Body of pancreas (tissue), 4 donors: Measurements from ENCODE around the gene MAD1L1. TPM values are rescaled to one million over a fixed set of nuclear protein-coding genes. Genes with fewer than 3 reads are reported as not detected.

Source experiments
- ATAC-seq: fragments of 150-250 bp; one replicate; pipeline ENCODE4 v1.9.1; 2016
- DNase-seq, 4 donors: peaks; one replicate each; pipeline ENCODE4 v3.0.0-alpha.2; 2019
- H3K27ac ChIP-seq, 4 donors: fragments of 200-600 bp; sonication (generic); 1 replicate in 3 of 4; 2 replicates in 1 of 4; pipeline versions ENCODE4 v1.5.1 to v1.6.1; 2016 to 2019; ENCODE audit warnings: mild to moderate bottlenecking in 1 of 4, mixed read lengths in 1 of 4, moderate library complexity in 1 of 4
- H3K27me3 ChIP-seq, 2 donors: fragments of 200-600 bp; sonication (generic); one replicate each; pipeline ENCODE4 v1.6.0; 2016; ENCODE audit warnings: mild to moderate bottlenecking in 1 of 2
- H3K36me3 ChIP-seq, 2 donors: fragments of 200-600 bp; sonication (generic); replicated peaks in 1 of 2; 2 replicates each; pipeline ENCODE4 v1.5.1; 2016; ENCODE audit warnings: low read depth in 2 of 2; ENCODE audit not compliant: insufficient read depth in 1 of 2
- H3K4me1 ChIP-seq: fragments of 200-600 bp; sonication (generic); one replicate; pipeline ENCODE4 v1.6.0; 2016
- H3K4me3 ChIP-seq, 2 donors: fragments of 200-600 bp; sonication (generic); 1 replicate in 1 of 2; 2 replicates in 1 of 2; pipeline ENCODE4 v1.5.1; 2016 to 2019
- H3K9me3 ChIP-seq, 3 donors: fragments of 200-600 bp; sonication (generic); 1 replicate in 2 of 3; 2 replicates in 1 of 3; pipeline ENCODE4 v1.5.1; 2016
- POLR2A ChIP-seq, 3 donors: fragments of 450-650 bp; IDR thresholded peaks; one replicate each; pipeline ENCODE4 v1.6.1; 2016; ENCODE audit warnings: antibody characterized with exemption in 3 of 3, mild to moderate bottlenecking in 2 of 3
- WGBS, 2 donors: methylation state at CpG; one replicate each; pipeline ENCODE4 v1.1.5; 2017; 5-methylcytosine and 5-hydroxymethylcytosine counted together
- intact Hi-C: fragments of 100-400 bp; cut with DNase I; formaldehyde crosslinking; loops from one replicate; pipeline ENCODE4 v1.15.1; 2023
- total RNA-seq, 2 donors: library from RNA; depleted of rRNA; stranded (reverse); fragments of >200 nt; gene quantifications; one replicate each; pipeline ENCODE4 v1.1.0, GENCODE V29; 2016
- TF ChIP-seq, protein P1 (sequence below), 7 experiments: fragments of 450-650 bp in 4 of 7; fragments of 200-600 bp in 3 of 7; sonication (generic) in 3 of 7; IDR thresholded peaks; one replicate each; pipeline ENCODE4 v1.5.1; 2016 to 2019; ENCODE audit warnings: antibody characterized with exemption in 7 of 7

MAD1L1 gene
- total RNA-seq, 2 donors from 2014 or later: 14.0 to 66.9 TPM

GRCh38 chr7:1869452-1870130 lies 363.2 kb downstream of the MAD1L1 start:
- Histone ChIP-seq H3K4me3 (no peak overlapping the region), H3K27ac (no peak overlapping the region), H3K36me3 (no peaks in the 10 kb centered on the region), H3K9me3 (no peaks in the 10 kb centered on the region), H3K27me3 (no peaks in the 10 kb centered on the region), H3K4me1 (no peaks in the 10 kb centered on the region)
- TF ChIP-seq POLR2A (IDR thresholded peaks at IDR 0.05): no peak
- TF ChIP-seq, protein P1, sequence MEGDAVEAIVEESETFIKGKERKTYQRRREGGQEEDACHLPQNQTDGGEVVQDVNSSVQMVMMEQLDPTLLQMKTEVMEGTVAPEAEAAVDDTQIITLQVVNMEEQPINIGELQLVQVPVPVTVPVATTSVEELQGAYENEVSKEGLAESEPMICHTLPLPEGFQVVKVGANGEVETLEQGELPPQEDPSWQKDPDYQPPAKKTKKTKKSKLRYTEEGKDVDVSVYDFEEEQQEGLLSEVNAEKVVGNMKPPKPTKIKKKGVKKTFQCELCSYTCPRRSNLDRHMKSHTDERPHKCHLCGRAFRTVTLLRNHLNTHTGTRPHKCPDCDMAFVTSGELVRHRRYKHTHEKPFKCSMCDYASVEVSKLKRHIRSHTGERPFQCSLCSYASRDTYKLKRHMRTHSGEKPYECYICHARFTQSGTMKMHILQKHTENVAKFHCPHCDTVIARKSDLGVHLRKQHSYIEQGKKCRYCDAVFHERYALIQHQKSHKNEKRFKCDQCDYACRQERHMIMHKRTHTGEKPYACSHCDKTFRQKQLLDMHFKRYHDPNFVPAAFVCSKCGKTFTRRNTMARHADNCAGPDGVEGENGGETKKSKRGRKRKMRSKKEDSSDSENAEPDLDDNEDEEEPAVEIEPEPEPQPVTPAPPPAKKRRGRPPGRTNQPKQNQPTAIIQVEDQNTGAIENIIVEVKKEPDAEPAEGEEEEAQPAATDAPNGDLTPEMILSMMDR (IDR thresholded peaks at IDR 0.05): no peak
- no peak for DNase-seq
- intact Hi-C loops: no loop called here
- WGBS, 2 donors: 94 to 96% methylated on average over 22 to 28 of the region's 28 CpGs
- ATAC-seq: no peak

GRCh38 chr7:1868516-1869165 lies 364.1 kb downstream of the MAD1L1 start:
- Histone ChIP-seq H3K9me3 (no peaks in the 10 kb centered on the region), H3K27ac (no peak overlapping the region), H3K27me3 (no peaks in the 10 kb centered on the region), H3K36me3 (no peaks in the 10 kb centered on the region), H3K4me1 (no peaks in the 10 kb centered on the region), H3K4me3 (no peak overlapping the region)
- WGBS, 2 donors: 95 to 97% methylated on average over 16 to 36 of the region's 36 CpGs
- TF ChIP-seq POLR2A (IDR thresholded peaks at IDR 0.05): no peak
- TF ChIP-seq, protein P1 (IDR thresholded peaks at IDR 0.05): no peak
- no peak for ATAC-seq
- no peak for DNase-seq
- intact Hi-C loops: no loop called here

GRCh38 chr7:1867370-1868260 lies 365.1 kb downstream of the MAD1L1 start:
- no peaks in the 10 kb centered on the region for H3K9me3 ChIP-seq
- H3K36me3 ChIP-seq: no peaks in the 10 kb centered on the region
- H3K27ac ChIP-seq: no peak overlapping the region
- 91 to 95% methylated on average over 14 to 29 of the region's 29 CpGs for WGBS, 2 donors
- ATAC-seq (no peak), DNase-seq (no peak)
- no peaks in the 10 kb centered on the region for H3K4me1 ChIP-seq
- TF ChIP-seq, protein P1 (IDR thresholded peaks at IDR 0.05): no peak
- TF ChIP-seq POLR2A (IDR thresholded peaks at IDR 0.05): no peak
- intact Hi-C loops: no loop called here
- no peaks in the 10 kb centered on the region for H3K27me3 ChIP-seq
- no peak overlapping the region for H3K4me3 ChIP-seq

DNA sequence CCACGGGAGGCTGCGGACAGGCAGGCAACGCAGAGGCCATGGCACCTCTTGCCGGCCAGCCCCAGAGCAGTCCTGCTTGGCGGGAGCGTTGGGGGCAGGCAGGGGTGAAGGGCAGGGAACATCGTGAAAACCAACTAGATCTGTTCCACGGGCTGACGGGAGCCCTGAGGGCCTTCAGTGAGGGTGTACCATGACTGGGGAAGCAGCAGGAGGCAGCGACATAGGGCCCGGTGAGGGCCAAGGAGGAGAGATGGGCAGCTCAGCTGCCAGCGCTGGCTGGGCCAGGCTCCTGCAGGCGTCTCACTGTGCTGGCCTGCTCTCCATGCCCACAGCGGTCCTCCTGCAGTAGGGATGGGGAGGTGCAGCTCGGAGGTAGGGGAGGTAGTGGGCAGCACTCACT lies 366.1 kb downstream of the MAD1L1 start:
- DNase-seq (no peak), ATAC-seq (no peak)
- intact Hi-C loops: no loop called here
- Histone ChIP-seq H3K27ac (no peak overlapping the region), H3K9me3 (no peaks in the 10 kb centered on the region), H3K27me3 (no peaks in the 10 kb centered on the region), H3K36me3 (no peaks in the 10 kb centered on the region), H3K4me3 (no peak overlapping the region), H3K4me1 (no peaks in the 10 kb centered on the region)
- TF ChIP-seq, protein P1 (IDR thresholded peaks at IDR 0.05): no peak
- TF ChIP-seq POLR2A (IDR thresholded peaks at IDR 0.05): no peak
- 86 to 92% methylated on average over 12 to 14 of the region's 15 CpGs for WGBS, 2 donors
